KOPT-K1 (cell line): ENCODE data around the gene FABP6.

ENCODE experiments used
- H3K27ac ChIP-seq: fragments of 200-600 bp; sonication (generic); 2 replicates; pipeline ENCODE4 v1.5.1; 2016; ENCODE audit warnings: antibody characterized with exemption, mild to moderate bottlenecking, low read depth, low read length; ENCODE audit not compliant: poor library complexity, severe bottlenecking
- H3K36me3 ChIP-seq: fragments of 200-600 bp; sonication (generic); 2 replicates; pipeline ENCODE4 v1.5.1; 2017; ENCODE audit warnings: antibody characterized with exemption, mild to moderate bottlenecking, low read length, moderate library complexity; ENCODE audit not compliant: insufficient read depth
- H3K9me3 ChIP-seq: fragments of 200-600 bp; sonication (generic); 2 replicates; pipeline ENCODE4 v1.5.1; 2017; ENCODE audit warnings: antibody characterized with exemption, low read length, mild to moderate bottlenecking; ENCODE audit not compliant: insufficient read depth, poor library complexity, severe bottlenecking

Gene FABP6

DNA sequence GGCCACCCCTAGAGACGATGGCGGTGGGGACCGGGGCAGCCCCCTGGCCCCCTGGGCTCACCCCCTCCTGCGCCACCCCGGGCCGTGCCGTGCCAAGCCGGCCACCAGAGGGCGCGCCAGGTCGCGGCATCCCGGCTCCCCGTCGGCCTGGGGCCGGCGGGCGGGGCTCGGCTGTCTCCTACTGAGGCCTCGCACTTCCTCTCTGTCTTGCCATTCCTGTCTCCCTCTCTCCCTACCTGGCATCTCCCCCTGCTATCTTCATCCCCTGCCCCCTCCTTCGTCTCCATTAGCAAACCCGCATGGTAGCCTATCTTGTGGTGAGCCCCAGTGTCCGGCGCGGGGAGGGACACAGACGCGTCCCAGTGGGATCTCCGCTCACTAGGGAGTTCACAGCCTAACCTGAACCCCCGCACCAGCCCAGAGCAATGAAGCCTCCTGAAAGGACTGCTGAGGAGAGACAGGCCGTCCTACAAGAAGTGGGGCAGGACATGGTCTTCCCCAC, 29.8 kb upstream of the FABP6 start:
- Histone ChIP-seq H3K27ac (no peak overlapping the region), H3K9me3 (no peaks in the 10 kb centered on the region)

DNA sequence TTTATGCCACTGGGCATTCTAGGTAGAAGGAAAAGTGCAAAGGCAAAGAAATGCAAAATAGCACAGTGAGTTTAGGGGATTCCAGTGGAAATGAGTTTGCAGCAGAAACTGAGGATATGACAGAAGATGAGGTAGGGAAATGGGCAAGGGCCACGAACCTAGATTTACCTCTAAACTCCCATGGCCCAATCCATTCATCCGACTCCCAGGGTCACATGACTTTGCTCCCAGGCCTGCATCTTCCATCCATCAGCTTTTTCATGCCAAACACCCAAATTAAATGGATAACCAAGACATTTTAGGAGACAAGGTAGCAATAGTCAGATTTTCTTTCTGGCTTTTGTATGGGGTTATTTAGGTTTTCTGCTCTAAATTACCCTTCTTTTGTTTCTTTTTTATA, 22.2 kb upstream of the FABP6 start:
- Histone ChIP-seq H3K9me3 (no peaks in the 10 kb centered on the region), H3K36me3 (no peaks in the 10 kb centered on the region), H3K27ac (no peak overlapping the region)

More for the DNA sequence above, 29.8 kb upstream of the FABP6 start:
- no peaks in the 10 kb centered on the region for H3K36me3 ChIP-seq

DNA sequence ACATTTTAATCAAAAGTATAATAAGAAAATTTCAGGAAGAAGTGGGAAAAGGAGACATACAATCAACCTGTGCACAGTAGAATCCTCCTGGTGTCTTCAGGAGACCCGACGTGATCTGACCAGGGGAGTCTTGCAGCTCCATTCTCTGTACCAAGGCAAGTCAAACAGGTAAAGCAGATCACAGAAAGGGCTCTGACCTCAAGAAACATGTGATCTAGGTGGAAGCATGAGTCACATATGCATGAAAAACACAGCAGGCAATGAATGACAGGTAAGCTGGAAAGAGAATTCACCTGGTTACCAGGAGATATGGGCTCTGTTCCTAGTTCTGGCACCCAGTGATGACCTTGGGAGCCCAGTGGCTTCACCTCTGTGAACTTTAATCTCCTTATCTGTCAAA, 19.4 kb upstream of the FABP6 start:
- no peaks in the 10 kb centered on the region for H3K9me3 ChIP-seq
- H3K27ac ChIP-seq = no peak overlapping the region
- no peaks in the 10 kb centered on the region for H3K36me3 ChIP-seq

DNA sequence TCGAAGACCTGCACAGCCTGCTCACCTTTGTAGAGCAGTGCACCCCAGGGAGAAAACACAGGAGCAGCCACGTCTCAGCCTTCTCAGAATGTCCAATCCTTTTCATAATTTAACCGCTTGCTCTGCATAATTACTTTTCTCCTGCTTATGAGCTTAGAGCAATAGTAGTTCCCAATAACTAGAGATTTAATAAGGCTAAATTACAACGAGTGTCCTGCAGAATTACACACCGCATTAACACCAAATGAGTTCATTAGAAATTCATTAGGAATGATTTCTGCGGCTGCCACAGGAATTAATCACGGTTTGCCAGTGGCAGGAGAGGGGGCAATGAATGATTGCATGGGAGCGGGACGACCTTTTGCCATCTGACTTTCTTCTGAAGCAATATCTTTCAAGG, 18.7 kb upstream of the FABP6 start:
- no peak overlapping the region for H3K27ac ChIP-seq
- no peaks in the 10 kb centered on the region for H3K9me3 ChIP-seq
- H3K36me3 ChIP-seq = no peaks in the 10 kb centered on the region

DNA sequence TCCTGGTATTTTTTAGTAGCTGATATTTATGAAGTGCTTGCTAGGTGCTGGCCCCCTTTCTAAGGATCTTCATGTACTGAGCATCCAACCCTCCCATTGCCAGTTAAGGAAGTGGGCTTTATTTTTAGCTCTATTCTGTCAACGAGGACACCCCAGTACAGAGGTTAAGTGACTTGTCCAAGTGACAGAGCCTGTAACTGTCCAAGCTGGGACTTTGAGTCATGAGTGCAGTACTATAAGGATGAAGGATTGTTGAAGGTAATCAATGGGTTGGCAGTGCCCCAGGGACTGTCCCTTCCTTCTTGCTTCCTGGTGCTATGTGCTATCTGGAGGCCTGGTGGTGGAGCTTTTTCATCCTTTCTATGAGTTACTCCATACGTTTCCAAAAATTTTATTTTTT, 18.0 kb upstream of the FABP6 start:
- H3K36me3 ChIP-seq = no peaks in the 10 kb centered on the region
- H3K27ac ChIP-seq = no peak overlapping the region
- no peaks in the 10 kb centered on the region for H3K9me3 ChIP-seq

DNA sequence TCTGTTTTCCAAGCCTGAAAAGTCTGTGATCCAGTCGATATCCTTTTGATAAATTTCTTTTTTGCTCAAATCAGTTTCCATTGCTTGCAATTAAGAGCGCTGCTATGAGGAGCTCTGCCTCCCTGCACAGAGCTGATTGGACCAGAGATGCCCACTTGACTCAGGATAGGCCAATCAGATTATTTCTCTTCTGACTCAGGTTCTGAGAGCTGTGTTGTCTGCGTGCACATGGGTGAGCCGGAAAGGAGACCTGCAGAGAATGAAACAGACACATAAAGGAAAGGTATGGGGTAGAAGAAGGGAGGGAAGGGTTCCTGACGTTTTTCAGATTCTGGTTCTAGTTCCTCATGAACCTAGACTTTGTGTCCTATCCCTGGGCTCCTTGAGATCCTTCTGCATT, 15.8 kb upstream of the FABP6 start:
- no peaks in the 10 kb centered on the region for H3K36me3 ChIP-seq
- H3K27ac ChIP-seq = no peak overlapping the region
- H3K9me3 ChIP-seq = no peaks in the 10 kb centered on the region

DNA sequence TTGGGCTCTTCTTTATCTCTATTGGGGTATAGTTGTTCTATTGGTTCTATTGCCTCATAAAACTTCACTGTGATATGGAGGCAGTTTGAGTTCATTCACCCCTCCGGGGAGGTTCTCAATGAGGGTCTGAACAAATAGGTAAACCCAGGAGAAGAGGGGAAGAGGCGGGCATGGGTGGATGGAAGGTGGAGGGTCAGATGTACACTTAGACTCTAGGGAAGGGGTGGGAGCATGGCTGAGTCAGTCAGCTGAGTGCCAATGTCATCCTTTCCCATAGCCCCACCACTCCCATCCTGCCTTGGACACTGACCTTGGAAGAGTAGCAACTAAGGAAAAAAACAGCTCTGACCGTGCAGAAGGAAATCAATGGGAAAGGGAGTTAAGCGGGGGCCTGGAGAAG, 9.9 kb upstream of the FABP6 start:
- no peaks in the 10 kb centered on the region for H3K9me3 ChIP-seq
- H3K27ac ChIP-seq = no peak overlapping the region
- no peaks in the 10 kb centered on the region for H3K36me3 ChIP-seq

DNA sequence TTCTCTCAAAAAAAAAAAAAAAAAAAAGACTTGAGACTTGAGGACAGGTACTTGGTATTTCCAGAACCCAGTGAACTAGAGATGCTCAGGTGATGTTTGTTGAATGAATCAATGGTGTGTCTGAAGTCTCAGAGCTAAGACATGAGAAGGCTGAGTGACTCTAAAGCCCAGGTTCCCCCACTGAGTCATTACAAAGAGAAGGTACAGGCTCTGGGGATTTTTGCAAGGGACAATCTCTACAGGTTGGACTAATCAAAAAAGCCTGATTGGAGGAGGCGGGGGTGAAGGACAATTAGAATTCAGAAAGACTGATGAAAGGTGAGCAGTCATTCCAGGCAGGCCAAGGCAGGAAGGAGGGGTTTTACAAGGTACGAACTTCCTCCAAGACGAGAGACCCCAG, 8.2 kb upstream of the FABP6 start:
- H3K9me3 ChIP-seq = no peaks in the 10 kb centered on the region
- H3K27ac ChIP-seq = no peak overlapping the region
- H3K36me3 ChIP-seq = no peaks in the 10 kb centered on the region

DNA sequence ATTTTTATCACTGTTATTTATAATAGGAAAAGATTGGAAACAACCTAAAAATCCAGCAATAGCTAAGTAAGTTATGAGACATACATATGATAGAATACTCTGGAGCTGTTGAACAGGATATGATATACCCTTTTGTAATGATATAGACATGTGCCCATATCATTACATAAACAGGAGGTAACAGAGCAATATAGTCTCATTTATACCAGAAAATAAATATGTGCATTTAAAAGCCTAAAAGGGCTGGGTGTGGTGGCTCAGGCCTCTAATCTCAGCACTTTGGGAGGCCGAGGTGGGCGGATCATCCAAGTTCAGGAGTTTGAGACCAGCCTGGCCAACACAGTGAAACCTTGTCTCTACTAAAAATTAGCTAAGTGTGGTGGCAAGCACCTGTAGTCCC, 2.3 kb upstream of the FABP6 start:
- Histone ChIP-seq H3K9me3 (no peaks in the 10 kb centered on the region), H3K27ac (no peak overlapping the region), H3K36me3 (no peaks in the 10 kb centered on the region)

DNA sequence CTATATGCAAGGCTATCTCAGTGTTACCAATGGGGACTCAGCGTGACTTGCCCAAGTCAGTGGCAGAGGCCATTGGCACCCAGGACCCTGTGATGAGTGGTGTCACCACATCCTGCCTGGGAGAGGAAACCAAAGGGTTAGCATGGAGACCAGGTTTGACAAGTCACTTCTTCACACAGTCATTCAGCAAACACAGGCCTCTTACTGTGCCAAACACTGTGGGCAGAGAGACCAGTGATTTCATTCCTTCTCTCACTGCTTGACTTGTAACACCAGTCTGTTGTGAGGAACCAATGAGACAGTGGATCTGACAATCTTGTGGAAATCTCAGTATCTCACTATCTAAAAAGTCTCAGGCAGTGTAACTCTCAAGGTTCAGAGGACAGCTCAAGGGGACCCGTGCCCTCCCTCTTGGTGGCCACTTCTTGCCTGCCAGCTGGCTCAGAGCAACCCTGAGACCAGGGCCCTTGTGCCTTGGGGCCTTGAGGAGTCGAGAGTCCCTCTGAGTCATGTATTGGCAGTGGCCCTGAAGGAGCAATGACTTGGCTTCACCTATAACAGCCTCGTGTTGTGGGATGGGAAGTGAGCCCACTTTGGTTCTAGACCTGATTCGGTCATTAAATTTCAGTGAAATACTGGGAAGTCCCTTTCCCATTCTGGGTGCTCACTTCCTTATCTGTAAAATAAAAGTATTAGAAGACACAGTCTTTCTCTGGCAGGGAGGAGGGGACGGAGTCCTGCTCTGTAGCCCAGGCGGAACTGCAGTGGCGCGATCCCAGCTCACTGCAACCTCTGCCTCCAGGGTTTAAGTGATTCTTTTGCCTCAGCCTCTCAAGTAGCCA, 1.6 kb downstream of the FABP6 start:
- no peaks in the 10 kb centered on the region for H3K9me3 ChIP-seq
- H3K27ac ChIP-seq = no peak overlapping the region
- no peaks in the 10 kb centered on the region for H3K36me3 ChIP-seq

DNA sequence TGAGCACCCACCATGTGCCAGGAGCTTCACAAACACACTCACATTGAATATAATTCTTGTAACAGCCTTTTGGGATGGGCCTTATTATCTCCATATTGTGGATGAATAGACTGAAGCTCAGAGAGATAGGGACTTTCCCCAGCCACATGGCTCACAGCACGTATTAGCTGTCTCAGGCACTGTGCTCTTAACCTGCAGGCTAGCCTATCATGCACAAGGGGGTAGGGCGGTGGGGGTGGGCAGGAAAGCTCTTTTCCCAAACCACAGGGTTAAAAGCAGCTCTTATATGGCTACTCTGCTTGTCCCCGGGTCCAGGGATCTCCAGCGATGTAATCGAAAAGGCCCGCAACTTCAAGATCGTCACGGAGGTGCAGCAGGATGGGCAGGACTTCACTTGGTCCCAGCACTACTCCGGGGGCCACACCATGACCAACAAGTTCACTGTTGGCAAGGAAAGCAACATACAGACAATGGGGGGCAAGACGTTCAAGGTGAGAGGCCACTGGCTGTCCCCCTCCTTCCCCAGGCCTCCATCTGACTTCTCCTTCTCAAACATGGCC, 2.6 kb downstream of the FABP6 start:
- H3K9me3 ChIP-seq = no peaks in the 10 kb centered on the region
- no peak overlapping the region for H3K27ac ChIP-seq
- H3K36me3 ChIP-seq = no peaks in the 10 kb centered on the region

DNA sequence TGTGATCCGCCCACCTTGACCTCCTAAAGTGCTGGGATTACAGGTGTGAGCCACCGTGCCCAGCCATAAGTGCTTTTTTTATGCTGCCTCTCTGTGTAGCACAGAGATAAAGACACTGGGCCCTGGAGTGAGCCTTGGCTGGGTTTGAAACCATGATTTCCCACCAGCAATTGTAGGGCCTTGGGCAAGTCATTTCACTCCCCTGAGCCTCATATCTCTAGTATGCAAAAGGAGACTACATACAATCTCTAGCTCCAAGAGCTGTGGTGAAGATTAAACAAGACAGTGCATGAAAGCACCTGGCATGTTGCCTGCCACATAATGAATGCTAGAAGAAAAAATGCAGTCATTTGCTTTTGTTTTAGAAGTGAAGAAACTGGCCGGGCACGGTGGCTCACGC, 3.9 kb downstream of the FABP6 start:
- Histone ChIP-seq H3K9me3 (no peaks in the 10 kb centered on the region), H3K27ac (no peak overlapping the region), H3K36me3 (no peaks in the 10 kb centered on the region)

DNA sequence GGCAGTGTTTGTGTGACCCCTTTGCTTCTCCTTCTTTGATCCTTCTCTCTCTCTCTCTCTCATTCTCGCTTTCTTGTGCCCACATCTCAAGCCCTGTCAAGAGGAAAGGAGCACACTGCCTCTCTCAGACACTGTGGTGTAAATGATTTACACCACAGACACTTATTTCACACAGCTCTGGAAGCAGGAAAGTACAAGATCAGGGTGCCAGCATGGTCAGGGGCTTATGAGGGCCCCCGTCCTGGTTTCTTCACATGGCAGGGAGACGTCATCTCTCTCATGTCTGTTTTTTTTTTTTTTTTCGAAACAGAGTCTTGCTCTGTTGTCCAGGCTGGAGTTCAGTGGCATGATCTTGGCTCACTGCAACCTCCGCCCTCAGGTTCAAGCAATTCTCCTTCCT, 6.4 kb downstream of the FABP6 start:
- Histone ChIP-seq H3K9me3 (no peaks in the 10 kb centered on the region), H3K27ac (no peak overlapping the region), H3K36me3 (no peaks in the 10 kb centered on the region)

DNA sequence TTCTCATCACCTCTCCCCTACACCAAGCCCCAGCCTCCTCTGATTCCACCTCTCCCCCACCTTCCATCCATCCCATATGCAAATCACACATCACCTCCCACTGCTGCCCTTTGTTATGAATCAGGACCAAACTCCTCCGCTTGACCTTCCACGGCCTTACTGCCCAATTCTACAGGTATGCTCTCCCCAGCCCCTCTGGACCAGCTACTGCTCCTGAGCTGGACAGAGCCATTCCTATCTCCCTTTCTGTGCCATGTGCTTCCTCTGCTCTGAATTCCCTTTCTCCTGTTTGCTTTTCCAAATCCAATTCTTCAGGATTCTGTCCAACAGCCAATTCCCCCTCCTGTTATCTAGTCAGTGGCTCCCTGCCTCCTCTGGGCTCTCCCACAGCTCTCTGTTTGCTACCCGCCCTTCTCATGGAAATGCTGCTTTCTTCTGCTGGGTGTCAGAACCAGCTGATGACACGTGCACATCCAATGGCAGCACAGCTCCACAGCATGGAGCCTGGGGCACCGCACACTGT, 8.3 kb downstream of the FABP6 start:
- Histone ChIP-seq H3K27ac (no peak overlapping the region), H3K9me3 (no peaks in the 10 kb centered on the region), H3K36me3 (no peaks in the 10 kb centered on the region)

DNA sequence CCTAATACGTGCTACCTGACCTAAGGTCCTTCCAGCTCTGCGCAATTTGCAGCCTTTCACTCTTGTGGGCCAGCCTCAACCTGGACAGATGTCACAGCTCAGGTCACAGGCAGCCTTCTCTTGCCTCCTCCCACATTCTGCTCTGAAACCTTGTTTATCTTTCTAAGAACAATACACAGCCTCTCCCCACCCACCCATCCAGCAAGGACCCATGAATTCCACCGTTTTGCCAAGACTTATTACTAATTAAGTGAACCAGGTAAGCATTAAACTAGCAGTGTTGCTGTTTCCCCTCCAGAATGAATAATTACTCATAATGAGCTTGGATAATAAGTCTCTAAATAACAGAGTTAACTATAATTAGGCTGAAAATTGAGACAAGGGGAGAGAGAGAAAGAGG, 11.0 kb downstream of the FABP6 start:
- no peaks in the 10 kb centered on the region for H3K36me3 ChIP-seq
- H3K9me3 ChIP-seq = no peaks in the 10 kb centered on the region
- H3K27ac ChIP-seq = no peak overlapping the region

DNA sequence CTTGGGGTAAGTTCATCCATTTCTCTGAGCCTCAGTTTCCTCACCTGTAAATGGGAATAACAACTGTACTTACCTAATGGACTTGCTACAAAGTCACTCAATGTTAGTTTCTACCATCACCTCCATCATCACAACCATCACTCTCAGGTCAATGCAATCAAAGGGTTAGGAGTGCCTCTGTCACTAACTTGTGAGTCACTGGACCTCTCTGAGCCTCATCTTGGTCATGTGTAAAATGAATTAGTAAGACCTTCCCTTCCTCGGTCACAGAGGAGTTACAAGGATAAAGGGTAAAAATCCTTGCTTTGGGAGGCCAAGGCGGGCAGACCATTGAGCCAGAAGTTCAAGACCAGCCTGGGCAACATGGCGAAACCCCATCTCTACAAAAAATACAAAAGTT, 12.8 kb downstream of the FABP6 start:
- Histone ChIP-seq H3K36me3 (no peaks in the 10 kb centered on the region), H3K9me3 (no peaks in the 10 kb centered on the region), H3K27ac (no peak overlapping the region)
